ENCODE data around the gene SLC13A1. TPM values are rescaled to one million over a fixed set of nuclear protein-coding genes. Genes with fewer than 3 reads are reported as not detected.
"Not testable (repeated sequence)": the region's sequence is repeated elsewhere in the genome, so short reads cannot be mapped to it uniquely, and the experiment has no call there.

SLC13A1 gene
- total and polyA plus RNA-seq, 2 experiments from 2014 or later: not detected

DNA sequence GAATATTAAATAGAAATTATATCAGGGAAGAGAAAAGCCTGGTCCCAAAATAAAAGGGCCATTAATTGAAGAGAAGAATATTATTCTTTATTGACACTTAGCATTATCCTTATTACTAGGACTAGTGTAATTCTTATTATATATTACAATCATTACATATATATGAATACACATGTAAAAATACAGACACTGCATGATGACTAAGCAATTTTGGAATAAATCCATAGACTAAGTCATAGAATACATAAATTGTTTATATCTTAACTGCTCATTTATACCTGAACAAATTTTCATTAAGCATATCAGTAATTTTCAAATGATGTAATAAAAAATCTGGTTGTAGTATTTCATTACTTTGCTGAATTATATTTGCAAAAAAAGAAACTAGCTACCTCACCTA is 29.7 kb upstream of the SLC13A1 start (continued):
- TF ChIP-seq ZNF462 (CRISPR knock-in tag; IDR thresholded peaks at IDR 0.05) (no peak), POLR2AphosphoS5 (IDR thresholded peaks at IDR 0.05; ENCODE audit: low read depth) (no peak)

GRCh38 chr7:123227666-123228065 is 27.9 kb upstream of the SLC13A1 start:
- H2AFZ ChIP-seq; H3K4me3 ChIP-seq; H3K27ac ChIP-seq (ENCODE audit: low read depth); H3K27me3 Mint-ChIP-seq (ENCODE audit: insufficient read depth, low read depth, poor library complexity); H3K4me1 ChIP-seq (ENCODE audit: insufficient read depth); H4K20me1 ChIP-seq (replicated peaks; ENCODE audit: insufficient read depth); H3K4me3 Mint-ChIP-seq; ATAC-seq; H3K79me2 ChIP-seq (replicated peaks; ENCODE audit: insufficient read depth); H3K4me2 ChIP-seq; H3K9me2 ChIP-seq (ENCODE audit: insufficient read depth); H3K36me3 Mint-ChIP-seq (ENCODE audit: low read depth); H3K27me3 ChIP-seq (ENCODE audit: insufficient read depth); H3K36me3 ChIP-seq (ENCODE audit: insufficient read depth); H3F3A ChIP-seq (replicated peaks; ENCODE audit: low read depth): not testable (repeated sequence)
- peaks cover 22% of the 10 kb centered on the region; the same call in 2 of the 3 replicates for H3K9me3 Mint-ChIP-seq
- peaks cover 12% of the 10 kb centered on the region for H3K4me1 Mint-ChIP-seq
- DNase-seq (ENCODE audit: low spot score): peak; percentile 18
- 0 out of 2 replicates have a peak overlapping the region, but pooled peaks have one; percentile 58 for H3K27ac Mint-ChIP-seq

DNA sequence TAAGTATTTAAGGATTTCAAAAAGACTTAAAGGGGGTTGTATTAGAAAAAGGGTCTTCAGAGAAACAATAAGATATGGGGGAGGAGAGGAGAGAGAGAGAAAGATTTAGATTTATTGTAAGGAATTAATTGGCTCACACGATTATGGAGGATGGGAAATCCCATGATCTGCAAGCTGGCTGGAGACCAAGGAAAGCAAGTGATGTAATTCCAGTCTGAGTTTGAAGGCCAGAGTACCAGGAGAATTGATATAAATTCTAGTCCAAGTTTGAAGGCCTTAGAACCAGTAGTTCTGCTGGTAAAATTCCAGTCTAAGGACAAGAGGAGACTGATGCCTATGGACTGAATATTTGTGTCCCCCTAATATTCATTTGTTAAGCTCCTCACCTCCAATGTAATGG is 20.6 kb upstream of the SLC13A1 start:
- Histone ChIP-seq H3K79me2 (replicated peaks; ENCODE audit: insufficient read depth) (no peaks in the 10 kb centered on the region), H3K4me3 (no peak overlapping the region), H3K36me3 (ENCODE audit: insufficient read depth) (peaks cover under 1% of the 10 kb centered on the region; the same call in 1 of the 2 replicates), H3K4me1 (ENCODE audit: insufficient read depth) (no peaks in the 10 kb centered on the region), H3K4me2 (no peak overlapping the region), H2AFZ (no peak overlapping the region), H4K20me1 (replicated peaks; ENCODE audit: insufficient read depth) (no peaks in the 10 kb centered on the region), H3F3A (replicated peaks; ENCODE audit: low read depth) (no peaks in the 10 kb centered on the region), H3K27me3 (ENCODE audit: insufficient read depth) (no peaks in the 10 kb centered on the region), H3K9me2 (ENCODE audit: insufficient read depth) (peaks cover 4% of the 10 kb centered on the region; the same call in 1 of the 2 replicates), H3K27ac (ENCODE audit: low read depth) (no peak overlapping the region)
- DNase-seq (ENCODE audit: low spot score) (no peak), ATAC-seq (no peak)
- Mint-ChIP-seq H3K9me3 (peaks cover 39% of the 10 kb centered on the region), H3K4me3 (no peak overlapping the region), H3K4me1 (no peaks in the 10 kb centered on the region), H3K27ac (no peak overlapping the region), H3K36me3 (ENCODE audit: low read depth) (peaks cover 13% of the 10 kb centered on the region; the same call in 2 of the 3 replicates), H3K27me3 (ENCODE audit: insufficient read depth, low read depth, poor library complexity) (no peaks in the 10 kb centered on the region)
- TF ChIP-seq JUNB (IDR thresholded peaks at IDR 0.05; ENCODE audit: unreplicated experiment) (no peak), ZNF331 (CRISPR knock-in tag; IDR thresholded peaks at IDR 0.05; ENCODE audit: low read depth) (no peak), EZH2 (IDR thresholded peaks at IDR 0.05; ENCODE audit: low read depth, unreplicated experiment) (no peak), STAT1 (IDR thresholded peaks at IDR 0.05; ENCODE audit: unreplicated experiment) (no peak), ZNF114 (CRISPR knock-in tag; IDR thresholded peaks at IDR 0.05) (no peak)
- TF ChIP-seq, protein P1, sequence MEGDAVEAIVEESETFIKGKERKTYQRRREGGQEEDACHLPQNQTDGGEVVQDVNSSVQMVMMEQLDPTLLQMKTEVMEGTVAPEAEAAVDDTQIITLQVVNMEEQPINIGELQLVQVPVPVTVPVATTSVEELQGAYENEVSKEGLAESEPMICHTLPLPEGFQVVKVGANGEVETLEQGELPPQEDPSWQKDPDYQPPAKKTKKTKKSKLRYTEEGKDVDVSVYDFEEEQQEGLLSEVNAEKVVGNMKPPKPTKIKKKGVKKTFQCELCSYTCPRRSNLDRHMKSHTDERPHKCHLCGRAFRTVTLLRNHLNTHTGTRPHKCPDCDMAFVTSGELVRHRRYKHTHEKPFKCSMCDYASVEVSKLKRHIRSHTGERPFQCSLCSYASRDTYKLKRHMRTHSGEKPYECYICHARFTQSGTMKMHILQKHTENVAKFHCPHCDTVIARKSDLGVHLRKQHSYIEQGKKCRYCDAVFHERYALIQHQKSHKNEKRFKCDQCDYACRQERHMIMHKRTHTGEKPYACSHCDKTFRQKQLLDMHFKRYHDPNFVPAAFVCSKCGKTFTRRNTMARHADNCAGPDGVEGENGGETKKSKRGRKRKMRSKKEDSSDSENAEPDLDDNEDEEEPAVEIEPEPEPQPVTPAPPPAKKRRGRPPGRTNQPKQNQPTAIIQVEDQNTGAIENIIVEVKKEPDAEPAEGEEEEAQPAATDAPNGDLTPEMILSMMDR (conservative IDR thresholded peaks at IDR 0.05; ENCODE audit: low read depth in 2 of 2): no peak
- TF ChIP-seq, protein P2, sequence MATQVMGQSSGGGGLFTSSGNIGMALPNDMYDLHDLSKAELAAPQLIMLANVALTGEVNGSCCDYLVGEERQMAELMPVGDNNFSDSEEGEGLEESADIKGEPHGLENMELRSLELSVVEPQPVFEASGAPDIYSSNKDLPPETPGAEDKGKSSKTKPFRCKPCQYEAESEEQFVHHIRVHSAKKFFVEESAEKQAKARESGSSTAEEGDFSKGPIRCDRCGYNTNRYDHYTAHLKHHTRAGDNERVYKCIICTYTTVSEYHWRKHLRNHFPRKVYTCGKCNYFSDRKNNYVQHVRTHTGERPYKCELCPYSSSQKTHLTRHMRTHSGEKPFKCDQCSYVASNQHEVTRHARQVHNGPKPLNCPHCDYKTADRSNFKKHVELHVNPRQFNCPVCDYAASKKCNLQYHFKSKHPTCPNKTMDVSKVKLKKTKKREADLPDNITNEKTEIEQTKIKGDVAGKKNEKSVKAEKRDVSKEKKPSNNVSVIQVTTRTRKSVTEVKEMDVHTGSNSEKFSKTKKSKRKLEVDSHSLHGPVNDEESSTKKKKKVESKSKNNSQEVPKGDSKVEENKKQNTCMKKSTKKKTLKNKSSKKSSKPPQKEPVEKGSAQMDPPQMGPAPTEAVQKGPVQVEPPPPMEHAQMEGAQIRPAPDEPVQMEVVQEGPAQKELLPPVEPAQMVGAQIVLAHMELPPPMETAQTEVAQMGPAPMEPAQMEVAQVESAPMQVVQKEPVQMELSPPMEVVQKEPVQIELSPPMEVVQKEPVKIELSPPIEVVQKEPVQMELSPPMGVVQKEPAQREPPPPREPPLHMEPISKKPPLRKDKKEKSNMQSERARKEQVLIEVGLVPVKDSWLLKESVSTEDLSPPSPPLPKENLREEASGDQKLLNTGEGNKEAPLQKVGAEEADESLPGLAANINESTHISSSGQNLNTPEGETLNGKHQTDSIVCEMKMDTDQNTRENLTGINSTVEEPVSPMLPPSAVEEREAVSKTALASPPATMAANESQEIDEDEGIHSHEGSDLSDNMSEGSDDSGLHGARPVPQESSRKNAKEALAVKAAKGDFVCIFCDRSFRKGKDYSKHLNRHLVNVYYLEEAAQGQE (IDR thresholded peaks at IDR 0.05; ENCODE audit: unreplicated experiment): no peak

Data from GM23338 (cell line).